ENCODE data around the gene OR1I1.

OR1I1 gene

DNA sequence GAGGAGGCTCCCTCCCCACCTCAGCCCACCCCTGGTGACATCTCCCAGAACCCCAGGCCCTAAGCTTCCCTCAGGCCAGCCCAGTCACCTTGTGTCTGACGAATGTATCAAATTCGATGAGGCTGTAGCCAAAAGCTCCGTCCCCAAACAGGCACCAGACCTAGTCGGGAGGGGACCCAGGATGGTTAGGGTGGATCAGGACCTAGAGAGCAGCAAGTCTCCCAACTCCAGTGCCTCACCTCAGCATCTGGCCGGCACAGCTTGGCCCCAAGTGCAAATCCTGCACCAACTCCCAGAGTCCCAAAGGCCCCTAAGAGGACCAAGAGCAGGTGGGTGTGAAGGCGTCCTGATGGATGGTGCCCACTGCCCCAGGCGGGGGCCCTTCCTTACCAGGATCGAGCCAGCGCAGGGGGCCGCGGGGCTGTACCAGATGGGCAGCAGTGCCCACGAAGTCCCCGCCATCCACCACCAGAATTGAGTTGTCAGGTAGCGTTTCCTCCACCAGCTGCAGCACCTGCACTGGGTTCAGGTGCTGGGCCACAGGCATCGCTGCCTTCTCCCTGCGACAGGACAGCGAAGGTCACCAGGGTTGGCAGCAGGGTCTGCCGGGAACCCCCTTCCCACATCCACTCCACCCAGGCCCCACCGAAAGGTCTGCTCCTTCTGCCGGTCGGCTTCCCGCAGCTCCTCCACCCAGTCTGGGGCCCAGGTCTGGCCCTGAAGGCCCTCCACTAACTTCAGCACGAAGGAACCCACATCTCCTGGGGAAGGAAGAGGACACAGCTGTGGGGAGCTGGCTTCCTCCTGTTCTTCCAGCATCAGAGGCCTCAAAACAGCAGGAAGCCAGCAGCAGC, 34.0 kb downstream of the OR1I1 start:
- TF ChIP-seq, protein P1, sequence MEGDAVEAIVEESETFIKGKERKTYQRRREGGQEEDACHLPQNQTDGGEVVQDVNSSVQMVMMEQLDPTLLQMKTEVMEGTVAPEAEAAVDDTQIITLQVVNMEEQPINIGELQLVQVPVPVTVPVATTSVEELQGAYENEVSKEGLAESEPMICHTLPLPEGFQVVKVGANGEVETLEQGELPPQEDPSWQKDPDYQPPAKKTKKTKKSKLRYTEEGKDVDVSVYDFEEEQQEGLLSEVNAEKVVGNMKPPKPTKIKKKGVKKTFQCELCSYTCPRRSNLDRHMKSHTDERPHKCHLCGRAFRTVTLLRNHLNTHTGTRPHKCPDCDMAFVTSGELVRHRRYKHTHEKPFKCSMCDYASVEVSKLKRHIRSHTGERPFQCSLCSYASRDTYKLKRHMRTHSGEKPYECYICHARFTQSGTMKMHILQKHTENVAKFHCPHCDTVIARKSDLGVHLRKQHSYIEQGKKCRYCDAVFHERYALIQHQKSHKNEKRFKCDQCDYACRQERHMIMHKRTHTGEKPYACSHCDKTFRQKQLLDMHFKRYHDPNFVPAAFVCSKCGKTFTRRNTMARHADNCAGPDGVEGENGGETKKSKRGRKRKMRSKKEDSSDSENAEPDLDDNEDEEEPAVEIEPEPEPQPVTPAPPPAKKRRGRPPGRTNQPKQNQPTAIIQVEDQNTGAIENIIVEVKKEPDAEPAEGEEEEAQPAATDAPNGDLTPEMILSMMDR (IDR thresholded peaks at IDR 0.05; ENCODE audit: borderline replicate concordance, control extremely low read depth, extremely low read depth, insufficient read depth, missing control alignments): no peak
- in situ Hi-C loops (cut with MboI; ENCODE audit: low sequenced_read_pairs, unreplicated experiment): loop anchor here (25.0 kb wide), 1 partner anchor 554 kb away; the partner anchor contains the start of gene NDUFB7
- no peak for DNase-seq (ENCODE audit: low spot score)

DNA sequence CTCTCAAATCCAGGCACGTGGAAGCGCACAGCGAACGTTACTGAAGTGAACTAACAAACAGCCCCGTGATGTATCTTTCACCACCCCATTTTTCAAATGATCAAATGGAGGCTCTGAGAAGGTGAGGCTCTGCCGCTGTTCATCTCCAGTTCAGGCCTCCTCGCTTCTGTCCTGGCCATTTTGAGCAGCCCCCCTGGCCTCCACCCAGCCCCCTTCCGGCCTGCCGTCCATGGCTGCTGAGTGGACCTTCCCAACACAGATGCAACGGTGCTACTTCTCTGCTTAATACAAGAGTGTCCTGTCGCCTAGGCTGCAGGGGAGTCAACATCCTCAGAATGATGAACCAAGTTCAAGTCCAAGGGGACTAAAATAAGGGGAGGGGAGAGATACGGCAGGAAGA, 34.8 kb downstream of the OR1I1 start:
- in situ Hi-C loops (cut with MboI; ENCODE audit: low sequenced_read_pairs, unreplicated experiment): loop anchor here (25.0 kb wide), 1 partner anchor 555 kb away; the partner anchor contains the start of gene NDUFB7
- no peak for DNase-seq (ENCODE audit: low spot score)

DNA sequence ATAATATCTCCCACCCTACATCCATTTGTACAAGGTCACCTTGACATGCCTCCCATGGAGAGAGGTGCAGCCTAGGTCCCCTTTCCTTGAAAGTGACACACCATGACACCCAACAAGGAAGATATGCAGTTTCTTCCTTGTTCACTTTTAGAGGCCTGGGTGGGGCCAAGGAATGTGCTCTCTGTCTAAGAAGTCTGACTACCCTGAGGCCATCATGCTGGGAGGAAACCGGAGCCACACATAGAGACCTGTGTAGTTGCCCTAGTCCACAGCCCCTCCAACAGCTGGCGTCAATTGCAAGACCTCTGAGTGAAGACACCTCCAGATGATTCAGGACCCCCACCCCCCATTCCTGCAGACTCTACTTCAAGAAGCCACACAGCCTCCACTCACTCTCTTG, 36.2 kb downstream of the OR1I1 start:
- in situ Hi-C loops (cut with MboI; ENCODE audit: low sequenced_read_pairs, unreplicated experiment): loop anchor here (25.0 kb wide), 1 partner anchor 556 kb away; the partner anchor contains the start of gene NDUFB7
- DNase-seq (ENCODE audit: low spot score): no peak
- TF ChIP-seq, protein P1 (IDR thresholded peaks at IDR 0.05; ENCODE audit: borderline replicate concordance, control extremely low read depth, extremely low read depth, insufficient read depth, missing control alignments): no peak

More for the DNA sequence above, 34.8 kb downstream of the OR1I1 start:
- TF ChIP-seq, protein P1 (IDR thresholded peaks at IDR 0.05; ENCODE audit: borderline replicate concordance, control extremely low read depth, extremely low read depth, insufficient read depth, missing control alignments): no peak

DNA sequence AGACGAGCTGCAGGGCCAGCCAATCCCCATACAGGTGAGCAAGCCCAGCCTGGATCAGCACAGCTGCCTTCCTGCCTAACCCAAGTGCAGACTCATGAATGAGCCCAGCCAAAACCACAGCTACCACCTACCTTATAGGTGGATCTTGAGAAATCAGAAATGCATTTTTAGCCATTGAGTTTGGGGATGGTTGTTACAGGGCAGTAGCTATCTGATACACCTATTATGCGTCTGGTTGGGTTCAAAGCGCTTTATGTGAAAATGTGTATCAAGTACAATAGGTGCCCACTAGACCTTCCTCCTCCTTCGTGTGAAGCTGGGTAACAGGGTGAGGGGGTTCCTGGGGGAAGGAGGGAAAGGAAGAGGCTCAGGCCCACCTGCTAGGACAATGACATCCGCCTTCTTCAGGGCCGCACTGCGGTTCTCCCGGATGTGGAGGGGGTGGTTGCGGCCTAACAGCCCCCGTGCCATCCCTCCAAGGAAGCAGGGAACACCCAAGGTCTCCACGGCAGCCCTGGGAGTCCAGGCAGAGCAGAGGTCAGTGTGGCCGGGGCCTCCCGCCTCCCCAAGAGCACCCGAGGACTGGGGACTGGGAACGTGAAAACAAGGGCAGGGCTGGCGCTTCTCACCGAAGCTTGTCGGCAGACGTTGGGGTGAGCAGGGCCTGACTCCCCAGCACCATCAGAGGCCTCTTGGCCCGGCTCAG, 36.9 kb downstream of the OR1I1 start:
- in situ Hi-C loops (cut with MboI; ENCODE audit: low sequenced_read_pairs, unreplicated experiment): loop anchor here (25.0 kb wide), 1 partner anchor 557 kb away; the partner anchor contains the start of gene NDUFB7

DNA sequence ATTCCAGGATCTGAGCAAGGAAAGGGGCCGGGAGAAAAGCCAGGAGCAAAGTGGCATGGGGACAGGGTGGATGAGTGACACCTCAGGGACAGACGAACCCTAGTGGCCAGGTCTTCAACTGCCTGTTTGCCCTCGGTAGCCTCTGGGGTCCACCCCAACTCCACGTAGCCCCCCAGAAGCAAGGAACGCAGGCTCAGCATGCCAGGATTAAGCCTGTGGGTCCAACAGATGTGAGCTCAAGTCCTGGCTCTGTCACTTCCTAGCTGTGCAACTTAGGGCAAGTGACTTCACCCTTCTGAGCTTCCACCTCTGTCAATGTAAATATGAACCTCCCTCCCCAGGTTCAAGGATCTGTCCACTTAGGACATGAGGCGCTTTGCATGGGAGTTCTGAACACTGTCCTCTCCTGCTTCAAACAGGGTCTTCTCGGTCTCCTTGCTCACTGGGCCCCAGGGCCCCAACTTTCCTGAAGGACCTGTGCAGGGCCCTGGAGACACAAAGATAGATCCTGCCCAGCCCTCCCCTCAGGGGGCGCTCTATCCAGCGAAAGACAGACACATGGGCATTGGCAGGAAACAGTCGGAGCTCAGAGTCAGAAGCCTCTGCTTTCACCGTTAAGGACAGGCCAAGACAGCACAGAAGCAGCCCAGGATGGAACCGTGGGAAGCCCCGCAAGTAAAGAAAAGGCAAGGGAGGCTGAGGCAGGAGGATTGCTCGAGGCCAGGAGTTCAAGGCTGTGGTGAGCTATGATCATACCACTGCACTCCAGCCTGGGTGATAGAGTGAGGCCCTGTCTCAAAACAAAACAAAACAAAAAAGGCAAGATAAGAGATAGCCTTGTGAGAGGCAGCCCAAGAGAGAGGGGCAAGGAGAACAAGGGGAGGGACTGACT, 38.4 kb downstream of the OR1I1 start:
- no peak for DNase-seq (ENCODE audit: low spot score)
- TF ChIP-seq, protein P1 (IDR thresholded peaks at IDR 0.05; ENCODE audit: borderline replicate concordance, control extremely low read depth, extremely low read depth, insufficient read depth, missing control alignments): no peak
- in situ Hi-C loops (cut with MboI; ENCODE audit: low sequenced_read_pairs, unreplicated experiment): loop anchor here (25.0 kb wide), 1 partner anchor 558 kb away; the partner anchor contains the start of gene NDUFB7

More for the DNA sequence above, 36.9 kb downstream of the OR1I1 start:
- no peak for DNase-seq (ENCODE audit: low spot score)
- TF ChIP-seq, protein P1 (IDR thresholded peaks at IDR 0.05; ENCODE audit: borderline replicate concordance, control extremely low read depth, extremely low read depth, insufficient read depth, missing control alignments): no peak
